GM04503 (cell line): ENCODE measurements around the gene FGD4.

ENCODE experiments used
- DNase-seq: peaks from one replicate; pipeline ENCODE4 v3.0.0-alpha.2; 2012; ENCODE audit warnings: low read depth

The FGD4 gene

DNA sequence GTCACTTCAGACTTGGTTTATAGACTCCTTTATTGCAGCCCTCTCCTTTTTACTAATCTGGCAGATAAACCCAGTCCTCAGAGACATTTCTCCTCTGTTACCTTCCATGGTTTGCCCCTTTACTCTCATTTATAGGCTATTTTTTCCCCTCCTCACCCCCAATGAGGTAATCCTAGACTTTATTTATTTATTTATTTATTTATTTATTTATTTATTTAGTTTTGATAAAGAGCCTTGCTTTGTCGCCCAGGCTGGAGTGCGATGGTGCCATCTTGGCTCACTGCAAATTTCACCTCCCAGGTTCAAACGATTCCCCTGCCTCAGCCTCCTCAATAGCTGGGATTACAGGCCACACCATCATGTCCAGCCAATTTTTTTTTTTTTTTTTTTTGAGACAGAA, 8.4 kb downstream of the FGD4 start:
- no peak for DNase-seq

DNA sequence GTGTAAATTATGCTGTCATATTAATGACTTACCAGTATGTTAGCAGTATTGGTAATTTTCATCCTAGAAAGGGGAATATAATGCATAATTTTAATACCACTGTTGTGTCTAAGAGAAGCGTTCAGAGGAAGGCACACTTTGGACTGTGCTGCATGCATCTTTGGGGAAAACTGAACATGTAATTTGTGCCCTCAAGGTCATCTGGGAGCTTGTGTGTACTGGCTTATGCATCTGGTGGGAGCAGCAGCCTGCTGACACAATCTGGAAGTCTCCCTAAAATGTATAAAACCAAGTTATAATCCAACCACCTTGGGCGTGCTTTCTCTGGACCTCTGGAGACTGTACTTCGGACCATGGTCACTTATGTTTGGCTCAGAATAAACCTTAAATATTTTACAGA, 14.1 kb downstream of the FGD4 start:
- no peak for DNase-seq

DNA sequence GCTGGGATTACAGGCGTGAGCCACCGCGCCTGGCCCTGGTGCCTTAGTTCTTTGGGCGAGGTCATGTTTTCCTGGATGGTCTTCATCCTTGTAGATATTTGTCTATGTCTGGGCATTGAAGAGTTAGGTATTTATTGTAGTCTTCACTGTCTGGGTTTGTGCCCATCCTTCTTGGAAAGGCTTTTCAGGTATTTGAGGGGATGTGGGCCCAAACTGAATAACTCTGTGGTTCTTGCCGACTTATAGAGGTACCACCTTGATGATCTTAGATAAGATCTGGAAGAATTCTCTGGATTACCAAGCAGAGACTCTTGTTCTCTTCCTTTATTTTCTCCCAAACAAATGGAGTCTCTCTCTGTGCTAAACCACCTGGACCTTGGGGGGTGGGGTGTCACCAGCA, 18.9 kb downstream of the FGD4 start:
- no peak for DNase-seq

DNA sequence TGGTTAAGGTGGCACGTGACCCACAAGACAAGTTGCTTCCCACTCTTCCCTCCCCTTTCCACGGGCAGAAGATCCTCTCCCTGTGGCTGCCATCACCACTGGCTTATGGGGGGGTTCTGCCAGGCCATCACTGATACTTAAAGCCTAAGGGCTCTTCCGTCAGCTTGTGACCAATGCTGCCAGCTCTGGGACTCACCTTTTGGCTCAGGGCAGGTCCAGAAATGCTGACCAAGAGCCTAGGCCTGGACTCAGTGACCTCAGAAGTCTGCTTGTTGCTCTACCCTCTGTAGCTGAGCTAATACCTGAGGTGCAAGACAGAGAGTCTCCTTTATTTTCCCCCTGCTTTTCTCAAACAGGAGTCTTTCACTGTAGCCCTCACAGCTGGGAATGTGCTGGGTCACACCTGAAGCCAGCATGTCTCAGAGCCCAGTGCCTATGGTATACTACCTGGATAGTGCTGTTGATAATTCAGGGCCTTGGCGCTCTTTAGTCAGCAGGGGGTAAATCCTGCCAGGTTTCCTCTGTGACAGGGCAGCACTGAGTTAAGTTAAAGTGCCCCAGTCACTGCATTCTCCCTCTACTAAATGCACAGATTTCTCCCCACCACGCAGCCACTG, 19.7 kb downstream of the FGD4 start:
- DNase-seq: no peak

DNA sequence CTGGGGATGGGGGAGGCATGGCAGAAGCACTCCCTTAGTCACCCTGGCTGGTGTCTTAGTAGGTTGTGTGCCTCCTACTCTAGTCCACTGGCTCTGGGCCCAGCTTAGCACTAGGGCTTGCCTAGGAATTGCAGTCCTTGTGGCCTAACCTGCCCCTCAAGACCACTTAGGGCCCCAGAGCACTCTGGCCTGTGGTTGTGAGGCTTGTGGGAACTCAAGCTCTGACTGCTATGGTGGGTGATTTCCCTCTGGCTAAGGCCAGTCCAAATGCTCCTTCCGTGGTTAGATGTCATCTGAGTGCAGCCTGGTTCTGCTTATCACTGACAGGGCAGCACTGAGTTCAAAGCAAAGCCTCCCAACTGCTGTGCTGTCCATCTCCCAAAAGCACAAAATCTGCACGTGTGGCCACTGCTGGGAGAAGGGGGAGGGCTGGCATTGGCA, 20.2 kb downstream of the FGD4 start:
- no peak for DNase-seq

DNA sequence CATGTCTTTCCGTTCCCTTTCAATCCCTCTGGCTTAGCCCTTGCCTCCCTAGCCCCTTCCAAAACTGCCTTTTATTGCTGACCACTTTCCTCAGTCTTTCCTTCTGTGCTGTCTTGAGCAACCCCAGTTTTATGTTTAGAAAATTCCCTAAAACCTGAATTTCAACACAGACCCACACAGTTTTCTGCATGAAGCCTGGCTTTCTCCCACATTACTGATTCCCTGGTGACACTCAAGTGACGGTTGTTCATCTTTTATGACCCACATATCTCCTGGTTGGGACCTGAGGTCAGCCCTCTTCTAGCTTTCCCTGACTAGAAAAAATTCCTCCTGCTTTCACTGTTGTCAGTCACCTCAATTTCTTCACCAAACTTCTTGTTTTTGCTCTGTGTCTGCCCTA, 21.0 kb downstream of the FGD4 start:
- no peak for DNase-seq

DNA sequence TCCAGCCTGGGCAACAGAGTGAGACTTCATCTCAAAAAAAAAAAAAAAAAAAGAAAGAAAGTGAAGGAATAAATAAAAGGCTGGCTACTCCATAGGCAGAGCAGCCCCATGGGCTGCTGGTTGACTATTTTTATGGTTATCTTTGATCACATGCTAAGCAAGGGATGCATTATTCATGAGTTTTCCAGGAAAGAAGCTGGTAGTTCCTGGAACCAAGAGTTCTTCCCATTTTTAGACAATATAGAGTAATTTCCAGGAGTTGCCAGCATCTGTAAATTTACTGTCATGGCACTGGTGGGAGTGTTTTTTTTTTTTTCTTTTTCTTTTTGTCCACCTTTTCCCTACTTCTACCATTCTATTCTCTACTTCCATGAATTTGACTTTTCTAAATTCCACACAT, 24.2 kb downstream of the FGD4 start:
- DNase-seq: no peak

DNA sequence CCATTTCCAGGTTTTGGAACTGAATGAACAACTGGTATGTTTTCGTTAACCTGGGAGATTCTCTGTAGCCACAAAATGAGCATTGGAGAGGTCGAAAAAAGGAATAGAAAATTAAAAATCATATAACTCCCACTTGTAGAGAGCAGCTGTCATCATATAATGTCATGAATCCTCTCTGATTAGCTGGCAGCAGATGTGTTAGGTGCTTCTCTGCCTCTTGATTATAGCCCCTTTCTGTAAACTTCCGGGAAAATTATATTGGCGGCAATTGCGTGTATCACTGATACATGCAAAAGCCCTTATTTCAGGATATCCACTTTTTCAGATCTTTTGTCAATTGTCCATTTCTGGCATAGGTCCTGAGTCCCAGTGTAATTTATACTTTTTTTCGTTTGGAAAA, 31.7 kb downstream of the FGD4 start:
- no peak for DNase-seq

DNA sequence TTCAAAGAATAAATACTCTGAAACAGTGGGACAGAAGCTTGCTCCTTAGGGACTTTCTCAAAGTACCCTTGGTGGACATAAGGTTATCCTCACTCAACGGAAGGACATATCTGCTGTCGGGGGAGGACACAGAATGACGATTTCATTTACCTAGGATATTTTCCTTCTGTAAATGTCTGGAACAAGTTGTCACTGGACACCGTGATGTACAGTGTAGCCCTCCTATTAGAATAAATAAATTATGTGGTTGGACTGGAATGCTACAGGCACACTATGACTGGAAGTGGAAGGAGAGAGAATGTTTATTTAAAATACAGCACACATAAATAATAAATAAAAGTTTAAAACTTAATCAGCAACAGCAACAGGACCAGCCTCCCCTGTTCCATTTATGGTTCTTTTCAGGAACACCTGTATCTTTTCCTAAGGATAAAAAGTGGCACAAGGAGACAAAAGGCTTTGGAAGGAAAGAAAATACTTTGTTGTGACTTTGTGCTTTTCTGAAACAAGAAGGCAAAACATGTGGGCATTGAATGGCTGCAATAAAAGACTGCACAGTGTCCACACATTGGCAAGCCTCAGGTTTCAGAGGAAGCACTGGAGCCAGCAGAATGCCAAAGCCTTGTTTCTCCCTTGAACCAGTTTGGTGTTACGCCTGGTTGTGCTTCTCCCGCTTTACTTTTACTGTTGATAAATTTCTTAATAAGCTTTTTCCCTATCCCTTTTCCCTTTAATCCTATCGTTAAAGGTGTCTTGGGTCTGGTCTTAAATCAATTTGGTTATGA, 36.8 kb downstream of the FGD4 start:
- no peak for DNase-seq

DNA sequence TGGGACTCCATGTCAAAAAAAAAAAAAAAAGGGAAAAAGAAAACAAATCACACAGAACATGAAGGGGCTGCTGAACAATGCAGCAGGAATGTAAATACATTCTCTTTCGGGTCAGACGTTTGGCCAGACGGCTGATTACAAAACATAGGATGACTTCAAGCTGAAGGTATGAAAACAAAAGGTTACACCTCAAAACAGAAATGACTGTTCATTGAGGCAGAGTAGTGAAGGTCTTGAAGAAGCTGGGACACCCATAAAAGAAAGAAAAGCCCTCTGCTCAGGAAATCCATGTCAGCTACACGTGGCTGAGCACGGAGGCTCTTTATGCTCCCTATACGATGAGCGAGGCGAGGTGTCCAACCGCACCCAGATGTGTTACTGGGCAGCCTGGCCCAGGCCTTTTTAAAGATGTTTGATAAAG, 37.7 kb downstream of the FGD4 start:
- peak; percentile 80 for DNase-seq

DNA sequence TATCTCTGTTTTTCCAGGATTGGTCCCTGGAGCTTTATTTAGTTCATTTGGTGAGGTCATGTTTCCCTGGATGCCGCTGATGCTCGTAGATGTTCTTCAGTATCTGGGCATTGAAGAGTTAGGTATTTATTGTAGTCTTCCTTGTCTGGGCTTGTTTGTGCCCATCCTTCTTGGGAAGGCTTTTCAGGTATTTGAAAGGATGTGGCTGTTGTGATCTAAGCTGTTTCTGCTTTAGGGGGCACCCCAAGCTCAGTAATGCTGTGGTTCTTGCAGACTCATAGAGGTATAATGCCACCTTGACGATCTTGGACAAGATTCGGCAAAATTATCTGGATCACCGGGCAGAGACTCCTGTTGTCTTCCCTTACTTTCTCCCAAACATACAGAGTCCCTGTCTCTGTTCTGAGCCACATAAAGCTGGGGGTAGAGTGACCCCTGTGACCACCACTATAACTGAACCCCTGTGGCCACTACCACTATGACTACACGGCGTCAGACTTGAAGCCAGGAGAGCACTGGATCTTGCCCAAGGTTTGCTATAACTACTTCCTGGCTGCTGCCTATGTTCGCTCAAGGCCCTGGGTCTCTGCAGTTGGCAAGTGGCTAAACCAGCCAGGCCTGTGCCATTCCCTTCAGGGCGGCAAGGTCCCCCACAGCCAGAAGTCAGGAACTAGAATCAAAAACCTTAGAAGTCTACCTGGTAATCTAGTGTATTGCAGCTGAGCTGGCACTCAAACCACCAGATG, 40.9 kb downstream of the FGD4 start:
- DNase-seq: no peak

DNA sequence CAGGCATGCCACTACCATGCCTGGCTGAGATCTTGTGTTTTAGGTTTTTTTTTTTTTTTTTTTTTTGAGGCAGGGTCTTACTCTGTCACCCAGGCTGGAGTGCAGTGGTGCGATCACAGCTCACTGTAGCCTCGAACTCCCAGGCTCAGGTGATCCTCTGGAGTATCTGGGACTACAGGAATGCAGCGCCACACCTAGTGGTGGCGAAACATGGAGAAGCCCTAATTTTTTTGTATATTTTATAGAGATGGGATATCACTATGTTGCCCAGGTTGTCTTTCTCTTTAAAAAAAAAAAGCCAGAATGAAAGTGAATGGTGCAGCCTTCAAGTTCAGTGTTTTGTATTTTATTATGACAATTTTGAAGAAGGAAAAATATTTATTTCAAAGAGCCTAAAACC, 44.1 kb downstream of the FGD4 start:
- no peak for DNase-seq

DNA sequence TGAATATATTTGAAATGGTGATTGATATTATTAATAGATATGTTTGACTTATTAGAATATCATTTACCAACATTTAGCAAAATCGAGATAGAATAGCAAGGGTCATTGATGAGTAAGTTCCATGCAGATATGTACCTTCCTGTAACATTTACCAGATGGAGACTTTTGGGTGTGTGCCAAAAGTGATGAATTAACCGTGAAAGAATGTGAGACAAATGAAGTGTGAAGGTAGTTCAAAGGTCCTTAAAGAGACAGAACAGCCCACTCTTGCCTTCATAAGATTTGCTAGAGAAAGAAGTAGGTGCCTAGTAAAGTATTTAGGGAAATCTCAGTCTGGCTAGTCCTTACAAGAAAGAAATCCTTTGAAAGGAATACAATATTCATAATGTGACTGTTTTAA, 45.5 kb downstream of the FGD4 start:
- no peak for DNase-seq

DNA sequence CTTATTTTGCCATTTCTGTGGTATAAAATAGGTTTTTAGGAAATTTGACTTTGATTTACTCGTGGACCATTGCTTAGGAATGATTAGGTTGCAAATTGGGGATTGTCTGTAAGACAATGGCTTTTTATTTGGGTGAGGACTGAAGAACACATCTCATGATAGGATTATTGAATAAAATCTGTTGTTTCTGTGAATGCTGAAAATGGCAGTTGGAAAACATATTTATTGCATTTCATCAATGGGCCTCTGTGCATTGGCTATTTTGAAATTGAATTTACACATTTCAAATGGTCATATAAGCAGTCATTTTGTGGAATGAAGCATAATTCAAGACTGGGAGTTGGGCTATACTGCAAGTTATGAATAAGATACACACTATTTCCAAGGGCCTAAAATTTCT, 46.0 kb downstream of the FGD4 start:
- no peak for DNase-seq

DNA sequence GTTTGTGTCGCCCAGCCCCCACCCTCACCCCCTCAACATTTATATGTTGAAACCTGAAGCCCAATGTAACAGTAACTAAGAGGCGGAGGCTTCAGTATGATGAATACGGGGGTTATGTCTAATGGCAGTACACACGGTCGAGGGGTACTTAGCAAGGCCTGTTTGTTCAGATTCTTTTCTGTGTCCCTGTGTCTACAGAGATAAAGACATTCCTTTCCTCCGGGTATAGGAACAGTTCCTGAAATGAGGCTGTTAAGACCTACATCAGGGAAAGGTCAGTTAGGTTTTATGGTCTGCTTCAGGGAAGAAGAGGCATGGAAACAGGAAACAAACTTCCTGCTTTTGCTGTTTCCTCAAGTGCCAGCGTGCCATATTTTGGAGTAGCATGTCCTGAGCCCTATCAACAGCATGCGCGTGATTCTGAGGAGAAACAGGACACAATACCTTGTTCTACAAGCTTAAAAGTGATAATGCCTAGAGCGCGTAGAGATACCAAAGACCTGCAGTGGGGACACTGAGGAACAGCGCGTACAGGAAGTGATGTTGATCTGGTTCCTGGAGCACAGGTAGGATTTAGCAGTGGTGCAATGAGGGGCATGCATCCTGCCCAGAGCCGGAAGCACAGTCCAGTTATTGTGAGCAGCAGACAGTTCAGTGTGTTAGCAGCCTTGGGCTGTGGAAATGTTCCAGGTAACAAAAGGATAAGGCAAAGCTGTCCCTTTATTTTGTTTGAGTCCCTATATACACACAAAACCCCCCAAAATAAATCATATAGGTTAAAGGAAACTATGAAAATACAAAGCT, 47.2 kb downstream of the FGD4 start:
- no peak for DNase-seq

DNA sequence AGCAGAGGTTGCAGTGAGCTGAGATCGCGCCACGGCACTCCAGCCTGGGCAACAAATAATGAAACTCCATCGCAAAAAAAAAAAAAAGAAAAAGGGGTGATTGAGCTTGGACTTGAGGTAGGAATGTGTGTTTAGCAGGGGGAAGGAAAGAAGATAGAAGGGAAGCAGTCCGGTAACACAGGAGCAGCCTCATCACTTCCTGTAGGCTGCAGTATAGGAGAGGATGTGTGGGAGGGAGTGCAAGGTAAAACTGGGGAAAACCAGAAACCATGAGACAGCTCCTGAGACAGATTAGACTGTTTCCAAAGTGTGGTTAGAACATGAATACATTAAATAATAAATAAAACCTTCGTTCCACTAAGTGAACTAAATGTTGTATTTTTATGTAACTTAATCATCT, 49.2 kb downstream of the FGD4 start:
- no peak for DNase-seq

DNA sequence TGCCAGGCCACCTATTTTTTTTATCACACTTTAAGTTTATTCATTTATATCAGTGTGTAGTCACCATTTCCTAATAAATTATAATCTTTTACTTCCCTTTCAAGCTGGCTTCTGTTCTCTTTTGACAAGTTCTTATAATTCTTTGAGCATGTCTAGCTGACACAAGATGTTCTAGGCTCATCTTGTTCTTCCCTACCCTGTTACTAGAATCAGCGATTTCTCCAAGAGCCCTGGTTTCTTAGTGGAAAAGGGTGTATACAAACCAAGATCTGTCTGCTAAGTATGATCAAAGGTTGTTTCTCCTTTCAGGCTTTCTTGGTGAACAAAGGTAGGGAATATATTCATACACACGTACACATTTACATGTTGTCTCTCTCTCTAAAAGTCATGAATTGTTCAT, 51.0 kb downstream of the FGD4 start:
- no peak for DNase-seq

DNA sequence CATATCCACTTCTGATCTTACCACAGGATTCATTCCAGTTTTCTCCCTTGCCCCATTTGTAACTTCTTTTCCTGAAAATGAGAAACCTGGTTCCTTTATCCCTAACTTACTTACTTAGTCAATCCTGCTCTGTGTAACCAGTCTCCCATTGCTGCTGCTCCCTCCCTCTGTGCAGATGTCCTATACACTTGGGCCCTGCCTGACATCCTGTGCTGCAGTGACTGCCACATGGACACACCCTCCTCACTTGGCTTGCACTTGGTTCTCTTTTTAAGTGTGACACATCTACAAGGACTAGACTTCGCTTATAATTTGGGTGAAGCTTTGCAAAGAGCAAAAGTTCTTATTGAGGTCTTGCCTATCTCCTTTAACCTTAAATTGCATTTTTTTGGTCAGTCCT, 51.4 kb downstream of the FGD4 start:
- DNase-seq: no peak

DNA sequence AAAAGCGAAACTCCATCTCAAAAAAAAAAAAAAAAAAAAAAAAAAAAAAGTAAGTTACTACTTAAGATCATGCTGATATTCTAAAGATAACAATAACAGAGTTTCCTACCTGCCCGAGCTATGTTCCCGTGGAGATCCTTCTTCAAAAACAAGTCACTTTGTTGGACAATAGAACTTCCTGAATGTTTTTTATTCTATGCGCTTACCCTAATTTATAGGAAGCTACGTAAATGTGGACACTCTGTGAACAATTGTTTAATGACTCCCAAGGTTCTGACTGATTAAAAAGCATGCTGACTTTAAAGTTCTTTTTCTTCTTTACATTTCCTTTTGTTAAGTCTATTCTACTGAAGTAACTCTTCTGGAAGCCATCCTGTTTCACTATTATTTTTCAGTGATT, 52.5 kb downstream of the FGD4 start:
- DNase-seq: no peak

DNA sequence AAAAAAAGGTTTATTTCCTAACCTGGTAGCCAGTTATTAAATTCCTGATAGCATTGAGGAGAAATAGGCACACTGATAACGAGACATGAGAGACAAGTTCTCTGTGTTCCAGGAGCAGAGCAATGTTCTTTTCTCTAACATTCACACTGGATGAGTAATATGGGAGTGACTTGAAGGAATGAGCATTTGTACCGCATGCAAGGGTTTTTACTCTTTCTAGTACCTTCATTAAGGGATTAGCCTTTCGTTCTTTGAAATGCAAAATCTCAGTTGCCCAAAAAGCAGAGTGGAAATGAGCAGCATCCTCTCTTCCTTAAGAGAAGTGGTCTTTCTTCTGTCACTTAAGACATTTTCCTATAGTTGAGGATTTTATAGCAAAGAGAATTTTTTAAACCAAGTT, 54.7 kb downstream of the FGD4 start:
- peak; percentile 20 for DNase-seq

DNA sequence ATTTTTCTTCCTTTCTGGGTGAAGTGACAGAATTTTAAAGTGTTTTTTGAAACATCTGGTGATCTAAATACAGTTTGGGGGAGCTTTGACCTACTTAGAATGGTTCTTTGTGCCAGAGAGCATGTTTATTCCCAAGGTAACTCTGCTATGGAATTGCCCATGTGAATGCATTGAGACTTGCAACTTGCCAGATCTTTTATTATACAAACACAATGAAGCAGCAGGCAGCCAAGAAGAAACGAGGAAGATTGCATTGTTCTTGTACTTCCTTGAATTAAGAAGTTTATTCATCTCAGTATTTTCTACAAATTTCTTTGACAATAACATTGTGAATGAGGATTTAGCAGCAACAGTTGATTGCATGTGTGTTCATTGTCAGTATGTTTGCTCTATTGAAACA, 55.5 kb downstream of the FGD4 start:
- DNase-seq: no peak

DNA sequence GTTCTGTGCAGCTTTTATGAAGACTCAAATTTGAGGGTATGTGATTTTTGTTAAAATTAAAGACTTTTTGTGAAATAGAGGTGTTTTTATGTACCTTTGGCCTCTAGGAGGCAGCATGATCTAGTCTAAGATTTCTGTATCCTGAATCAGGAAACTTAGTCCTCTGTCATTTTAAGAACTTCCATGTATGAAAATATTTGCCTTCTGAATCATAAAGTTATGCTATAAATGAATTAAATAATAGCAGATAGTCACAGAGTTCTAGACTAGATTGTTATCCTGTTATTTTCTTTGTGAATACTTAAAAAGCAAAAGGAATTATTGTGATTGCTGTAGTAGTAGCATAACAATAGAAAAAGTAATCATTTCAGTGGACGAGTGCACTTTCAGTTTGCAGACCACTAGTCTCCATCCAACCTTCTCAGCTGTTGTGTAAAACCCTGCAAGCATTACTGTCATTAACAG, 56.3 kb downstream of the FGD4 start:
- DNase-seq: peak; percentile 18
